ENCODE data around the gene RNASEH2B. TPM values are rescaled to one million over a fixed set of nuclear protein-coding genes. Genes with fewer than 3 reads are reported as not detected.

RNASEH2B gene
- total and polyA plus RNA-seq, 2 of the 8 experiments (the other 6 are each of a cell fraction or from before 2014, with no cell fraction given), result 19.3 to 43.9 TPM

DNA sequence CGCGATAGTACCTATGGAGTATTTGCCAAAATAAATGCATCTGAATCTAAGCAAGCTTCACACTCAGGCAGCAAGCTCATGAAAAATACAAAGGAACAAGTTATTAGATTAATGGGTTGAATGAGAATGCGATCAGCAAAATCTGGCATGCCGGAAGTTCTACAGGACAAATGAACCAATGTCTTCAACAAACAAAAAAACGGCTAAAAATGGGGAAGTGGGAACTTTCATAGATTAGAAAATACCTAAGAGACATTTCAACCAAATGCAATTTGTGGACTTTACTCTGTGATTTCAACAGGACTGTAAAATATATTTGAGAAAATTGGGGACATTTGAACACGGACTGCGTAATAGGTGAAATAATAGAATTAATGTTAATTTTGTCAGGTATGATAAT, 22.4 kb upstream of the RNASEH2B start:
- H2BK12ac ChIP-seq (ENCODE audit: low read depth, low read length), result no peak overlapping the region
- ChIA-PET POLR2A (ENCODE audit: partially characterized antibody) (no interaction called here), CTCF (ENCODE audit: partially characterized antibody) (no interaction called here)
- H4K20me1 ChIP-seq (replicated peaks in 1 of 2; ENCODE audit: control insufficient read depth in 1 of 2, insufficient read depth in 2 of 2, low read length in 2 of 2), result no peaks in the 10 kb centered on the region
- H2AK5ac ChIP-seq (ENCODE audit: low read depth, low read length), result no peak overlapping the region
- no peak overlapping the region for H3K56ac ChIP-seq (replicated peaks; ENCODE audit: insufficient read length, low read depth, low read length)
- H3K23me2 ChIP-seq (ENCODE audit: low read depth, low read length), result no peaks in the 10 kb centered on the region
- H3K14ac ChIP-seq (ENCODE audit: insufficient read length), result no peak overlapping the region
- no peak overlapping the region for H2AFZ ChIP-seq (ENCODE audit: low read length)
- H2BK5ac ChIP-seq (ENCODE audit: low read depth, low read length), result no peak overlapping the region
- H3K4ac ChIP-seq (replicated peaks; ENCODE audit: insufficient read length, low read depth, low read length), result no peak overlapping the region
- no peak overlapping the region for H2BK15ac ChIP-seq (ENCODE audit: low read length)
- H3K4me3 ChIP-seq (ENCODE audit: extremely low read depth in 1 of 4, insufficient read depth in 2 of 4, low read depth in 3 of 4, low read length in 4 of 4), result no peak overlapping the region
- FAIRE-seq (no peak), DNase-seq (ENCODE audit: low read depth in 1 of 2, low spot score in 2 of 2) (no peak)
- no peak overlapping the region for H3K9ac ChIP-seq (replicated peaks in 1 of 4; ENCODE audit: extremely low read depth in 1 of 4, low read depth in 3 of 4, low read length in 3 of 4)
- no peak overlapping the region for H2BK20ac ChIP-seq (ENCODE audit: low read length)
- no peak overlapping the region for H3K27ac ChIP-seq (ENCODE audit: low read depth, low read length)
- 92 to 100% methylated on average over 2 to 7 of the region's 7 CpGs for WGBS, 2 experiments (ENCODE audit: extremely low coverage in 1 of 2, insufficient coverage in 1 of 2, insufficient read length in 1 of 2, insufficient replicate concordance in 2 of 2, low coverage in 1 of 2, low lambda C conversion rate in 2 of 2, missing lambda C conversion rate in 1 of 2)
- H3K4me2 ChIP-seq (ENCODE audit: insufficient read depth in 1 of 2, low read depth in 2 of 2, low read length in 2 of 2), result no peak overlapping the region
- H2BK120ac ChIP-seq (replicated peaks; ENCODE audit: low read depth, low read length), result no peak overlapping the region
- no peak overlapping the region for H3K18ac ChIP-seq (ENCODE audit: extremely low read depth, low read length)
- no peaks in the 10 kb centered on the region for H3K79me1 ChIP-seq (ENCODE audit: low read depth, low read length)
- no peaks in the 10 kb centered on the region for H3K27me3 ChIP-seq (replicated peaks in 1 of 4; ENCODE audit: control insufficient read depth in 3 of 4, extremely low read depth in 1 of 4, insufficient read depth in 3 of 4, low read length in 3 of 4)
- no peak overlapping the region for H4K5ac ChIP-seq (ENCODE audit: insufficient read length, low read depth, low read length)
- no peak overlapping the region for H4K8ac ChIP-seq (ENCODE audit: extremely low read depth, insufficient read depth, low read length)
- no peaks in the 10 kb centered on the region for H3K36me3 ChIP-seq (ENCODE audit: control insufficient read depth in 2 of 4, insufficient read depth in 4 of 4, low read length in 3 of 4)
- H3K4me1 ChIP-seq (replicated peaks in 1 of 4; ENCODE audit: control insufficient read depth in 3 of 4, insufficient read depth in 4 of 4, low read length in 3 of 4), result no peaks in the 10 kb centered on the region; a peak in 1 of 7 replicates
- H4K91ac ChIP-seq (replicated peaks; ENCODE audit: insufficient read length, low read length), result no peak overlapping the region
- no peak overlapping the region for H3K23ac ChIP-seq (ENCODE audit: insufficient read length)
- no peaks in the 10 kb centered on the region; a peak in 1 of 4 replicates for H3K9me3 ChIP-seq (ENCODE audit: insufficient read depth in 2 of 2, low read depth in 1 of 2, low read length in 1 of 2)
- no peaks in the 10 kb centered on the region for H3K79me2 ChIP-seq (ENCODE audit: control insufficient read depth in 1 of 2, insufficient read depth in 2 of 2, low read length in 2 of 2)
- TF ChIP-seq MAFK (IDR thresholded peaks at IDR 0.05; ENCODE audit: low read depth, low read length) (no peak), RNF2 (IDR thresholded peaks at IDR 0.05; ENCODE audit: borderline replicate concordance, low read depth, low read length, missing control alignments, poor library complexity, severe bottlenecking) (no peak), RAD21 (IDR thresholded peaks at IDR 0.05 in 1 of 2, conservative IDR thresholded peaks at IDR 0.05 in 1 of 2; ENCODE audit: low read depth in 2 of 2, low read length in 2 of 2) (no peak), POU5F1 (IDR thresholded peaks at IDR 0.05; ENCODE audit: low read depth, low read length) (no peak), ASH2L (IDR thresholded peaks at IDR 0.05; ENCODE audit: low read length) (no peak), RBBP5 (IDR thresholded peaks at IDR 0.05; ENCODE audit: borderline replicate concordance, low read depth, low read length) (no peak), BRCA1 (IDR thresholded peaks at IDR 0.05; ENCODE audit: low read depth, low read length) (no peak), KDM1A (IDR thresholded peaks at IDR 0.05; ENCODE audit: borderline replicate concordance, low read length) (no peak), JUND (IDR thresholded peaks at IDR 0.05; ENCODE audit: low read length) (no peak), CHD1 (IDR thresholded peaks at IDR 0.05; ENCODE audit: low read depth, low read length) (no peak), CTBP2 (IDR thresholded peaks at IDR 0.05; ENCODE audit: borderline replicate concordance, insufficient read depth, insufficient read length, low read length) (no peak), CBX8 (IDR thresholded peaks at IDR 0.05; ENCODE audit: borderline replicate concordance, low read depth, low read length) (no peak), EGR1 (IDR thresholded peaks at IDR 0.05; ENCODE audit: borderline replicate concordance, low read depth, low read length) (no peak), TCF12 (IDR thresholded peaks at IDR 0.05; ENCODE audit: low read depth, low read length) (no peak)
- TF ChIP-seq, protein P1, sequence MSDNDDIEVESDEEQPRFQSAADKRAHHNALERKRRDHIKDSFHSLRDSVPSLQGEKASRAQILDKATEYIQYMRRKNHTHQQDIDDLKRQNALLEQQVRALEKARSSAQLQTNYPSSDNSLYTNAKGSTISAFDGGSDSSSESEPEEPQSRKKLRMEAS (IDR thresholded peaks at IDR 0.05), result no peak

All from H1 (cell line).